HepG2 (cell line): ENCODE results near the gene MYCBPAP. TPM values are rescaled to one million over a fixed set of nuclear protein-coding genes. Genes with fewer than 3 reads are reported as not detected.

ENCODE experiments used
- ATAC-seq: fragments of 200-7000 bp; cut with Tn5 transposase; 3 replicates; pipeline ENCODE4 v1.9.1; 2020; ENCODE audit warnings: mild to moderate bottlenecking, moderate library complexity
- BruUV-seq: library from RNA; stranded (reverse); fragments of 400-500 nt; replicated peaks from 2 replicates; lab custom pipeline; 2021; lab: Mats Ljungman, UMichigan
- CTCF ChIA-PET: fragments of 300-600 bp; formaldehyde crosslinking; extraction: SDS; loops from one replicate; lab custom pipeline; 2021; ENCODE audit warnings: low total read pairs, inconsistent platforms, low intra/inter-chr PET ratio; lab: Yijun Ruan, JAX
- POLR2A ChIA-PET: fragments of 350-600 bp; sonication (Branson Sonifier 250); formaldehyde crosslinking; loops from one replicate; lab custom pipeline; 2020; ENCODE audit warnings: antibody characterized with exemption, inconsistent platforms; lab: Yijun Ruan, JAX
- DNase-seq: peaks from one replicate; pipeline ENCODE4 v3.0.0-alpha.2; 2015; ENCODE audit warnings: low spot score
- FAIRE-seq: peaks from 3 replicates; lab custom pipeline; 2011; peaks lifted over from hg19 to GRCh38; lab: Jason Lieb, UNC
- H2AFZ ChIP-seq: one replicate; pipeline ENCODE4 v1.6.1; 2011; ENCODE audit warnings: low read length, inconsistent platforms
- H3K27ac ChIP-seq: fragments of 300-600 bp; 3 replicates; pipeline ENCODE4 v1.8.0; 2011; ENCODE audit warnings: mixed run types, mild to moderate bottlenecking, mixed read lengths, low read length, inconsistent platforms; ENCODE audit not compliant: insufficient read depth; ENCODE audit errors: extremely low read length
- H3K27me3 ChIP-seq, 2 experiments: fragments of 200-600 bp in 1 of 2; 2 replicates in 1 of 2; 3 replicates in 1 of 2; pipeline versions ENCODE4 v1.6.0 to v1.8.0; 2011; ENCODE audit warnings: low read length in 2 of 2, mild to moderate bottlenecking in 2 of 2, moderate library complexity in 2 of 2, inconsistent platforms in 1 of 2; ENCODE audit not compliant: insufficient read depth in 2 of 2, control insufficient read depth in 1 of 2
- H3K36me3 ChIP-seq, 2 experiments: fragments of 200-600 bp in 1 of 2; replicated peaks in 1 of 2; 2 replicates in 1 of 2; 3 replicates in 1 of 2; pipeline versions ENCODE4 v1.5.1 to v1.8.0; 2011; ENCODE audit warnings: low read length in 2 of 2, inconsistent platforms in 1 of 2; ENCODE audit not compliant: insufficient read depth in 2 of 2, control insufficient read depth in 1 of 2
- H3K4me1 ChIP-seq: 2 replicates; pipeline ENCODE4 v1.5.1; 2012; ENCODE audit warnings: low read length, inconsistent platforms; ENCODE audit not compliant: insufficient read depth
- H3K4me2 ChIP-seq: 2 replicates; pipeline ENCODE4 v1.6.0; 2011; ENCODE audit warnings: low read depth, low read length, inconsistent platforms
- H3K4me3 ChIP-seq, 3 experiments: fragments of 200-600 bp in 1 of 3; sonication (generic), shearing (Covaris generic) in 1 of 3; replicated peaks in 1 of 3; 2 replicates each; pipeline ENCODE4 v1.5.1; 2011 to 2016; ENCODE audit warnings: low read length in 3 of 3, inconsistent platforms in 2 of 3, low read depth in 2 of 3, mild to moderate bottlenecking in 2 of 3, control low read depth in 1 of 3, mixed read lengths in 1 of 3; ENCODE audit not compliant: insufficient read depth in 1 of 3
- H3K79me2 ChIP-seq: one replicate; pipeline ENCODE4 v1.6.1; 2011; ENCODE audit warnings: low read length, inconsistent platforms; ENCODE audit not compliant: insufficient read depth
- H3K9ac ChIP-seq: 2 replicates; pipeline ENCODE4 v1.6.0; 2011; ENCODE audit warnings: mild to moderate bottlenecking, low read depth, low read length, inconsistent platforms; ENCODE audit not compliant: insufficient read depth
- H3K9me3 ChIP-seq: 2 replicates; pipeline ENCODE4 v1.5.1; 2012; ENCODE audit warnings: mild to moderate bottlenecking, low read length
- H4K20me1 ChIP-seq: 2 replicates; pipeline ENCODE4 v1.6.0; 2011; ENCODE audit warnings: inconsistent platforms, mild to moderate bottlenecking, low read length, moderate library complexity; ENCODE audit not compliant: insufficient read depth
- ARID2 ChIP-seq: sonication (generic); formaldehyde crosslinking; IDR thresholded peaks from 2 replicates; pipeline ENCODE4 v1.8.1; 2022; ENCODE audit warnings: mild to moderate bottlenecking, missing genetic modification reagents, borderline replicate concordance
- ARID3A ChIP-seq: IDR thresholded peaks from 2 replicates; pipeline ENCODE4 v1.6.1; 2012; ENCODE audit warnings: low read depth, low read length, improper control_type of control experiment
- EP300 ChIP-seq, 3 experiments: sonication (generic) in 1 of 3; formaldehyde crosslinking in 1 of 3; IDR thresholded peaks; 2 replicates each; pipeline versions ENCODE4 v1.5.1 to v1.6.1; 2011 to 2020; ENCODE audit warnings: low read depth in 2 of 3, low read length in 2 of 3, borderline replicate concordance in 1 of 3, improper control_type of control experiment in 1 of 3, mild to moderate bottlenecking in 1 of 3, missing genetic modification reagents in 1 of 3, moderate library complexity in 1 of 3
- FOXJ3 ChIP-seq: sonication (generic); formaldehyde crosslinking; IDR thresholded peaks from 2 replicates; pipeline ENCODE4 v1.4.0; 2020; ENCODE audit warnings: missing genetic modification reagents, mild to moderate bottlenecking, borderline replicate concordance
- HBP1 ChIP-seq: IDR thresholded peaks from 2 replicates; pipeline ENCODE4 v1.6.1; 2016; ENCODE audit warnings: low read depth, control low read depth
- JARID2 ChIP-seq: sonication (generic); formaldehyde crosslinking; IDR thresholded peaks from 2 replicates; pipeline ENCODE4 v1.8.1; 2023; ENCODE audit warnings: missing genetic modification reagents, inconsistent platforms; ENCODE audit not compliant: insufficient replicate concordance
- PLSCR1 ChIP-seq: sonication (generic); formaldehyde crosslinking; IDR thresholded peaks from 2 replicates; pipeline ENCODE4 v1.5.0; 2020; ENCODE audit warnings: missing genetic modification reagents, mild to moderate bottlenecking, borderline replicate concordance
- PRMT3 ChIP-seq: sonication (generic); formaldehyde crosslinking; IDR thresholded peaks from 2 replicates; pipeline ENCODE4 v1.8.1; 2022; ENCODE audit warnings: low read depth, mild to moderate bottlenecking, moderate library complexity, missing genetic modification reagents, borderline replicate concordance
- ZNF30 ChIP-seq: sonication (generic); formaldehyde crosslinking; IDR thresholded peaks from 2 replicates; pipeline ENCODE4 v1.5.0; 2020; ENCODE audit warnings: mild to moderate bottlenecking, missing genetic modification reagents
- ZNF468 ChIP-seq: sonication (generic); formaldehyde crosslinking; IDR thresholded peaks from 2 replicates; pipeline ENCODE4 v1.8.0; 2022; ENCODE audit warnings: mild to moderate bottlenecking, moderate library complexity, missing genetic modification reagents
- ZNF562 ChIP-seq: sonication (generic); formaldehyde crosslinking; IDR thresholded peaks from 2 replicates; pipeline ENCODE4 v1.8.0; 2022; ENCODE audit warnings: missing genetic modification reagents, borderline replicate concordance
- ZNF597 ChIP-seq: sonication (generic); formaldehyde crosslinking; IDR thresholded peaks from 2 replicates; pipeline ENCODE4 v1.5.0; 2020; ENCODE audit warnings: missing genetic modification reagents
- WGBS: methylation state at CpG from one replicate; pipeline ENCODE4 v1.1.6; 2017; ENCODE audit warnings: low lambda C conversion rate; 5-methylcytosine and 5-hydroxymethylcytosine counted together
- in situ Hi-C: cut with HindIII; loops from 2 replicates; pipeline ENCODE4 v1.10.0; 2017; ENCODE audit warnings: low pct_unique_long_range_greater_than_20kb; ENCODE audit not compliant: extremely low pct_ligation_motif_present
- intact Hi-C: fragments of 100-400 bp; cut with micrococcal nuclease; formaldehyde crosslinking; loops from one replicate; pipeline ENCODE4 v1.10.0; 2022; ENCODE audit not compliant: unreplicated experiment
- polyA plus RNA-seq, 8 experiments: library from polyadenylated mRNA; depleted of rRNA in 3 of 8; stranded (reverse) in 7 of 8; unstranded in 1 of 8; fragments of >200 nt; fragmentation: Illumina TruSeq in 4 of 8; extraction: Trizol in 4 of 8; gene quantifications; 2 replicates each; pipeline versions ENCODE4 v1.2.1 to v1.2.3, GENCODE V29; 2011 to 2016; ENCODE audit warnings: low read depth in 4 of 8, missing spikeins in 1 of 8, mixed read lengths in 1 of 8; ENCODE audit not compliant: insufficient read depth in 1 of 8
- total RNA-seq, 5 experiments: library from RNA; depleted of rRNA; stranded (reverse); fragments of >200 nt; fragmentation: Illumina TruSeq; extraction: Trizol; gene quantifications; 2 replicates each; pipeline ENCODE4 v1.2.3, GENCODE V29; 2016; ENCODE audit warnings: low read depth in 1 of 5

Gene MYCBPAP
- total and polyA plus RNA-seq, 2 of the 13 experiments (the other 11 are each of a cell fraction or from before 2014, with no cell fraction given) = 0.22 to 0.24 TPM

- Histone ChIP-seq H3K27me3 (peaks cover 0 to 8% of the 10 kb centered on the region in 2 experiments; a peak in 2 of 5 replicates), H3K4me1 (peaks cover 44% of the 10 kb centered on the region), H3K36me3 (no peaks in the 10 kb centered on the region), H3K79me2 (no peaks in the 10 kb centered on the region)
- ChIA-PET POLR2A (no interaction called here), CTCF (no interaction called here)
- DNase-seq (no peak), FAIRE-seq (no peak)
- no peak for TF ChIP-seq ZNF468 (CRISPR knock-in tag)
- TF ChIP-seq PLSCR1 = no peak
- TF ChIP-seq ARID3A = no peak
- no peak for TF ChIP-seq EP300 (IDR thresholded peaks at IDR 0.05; ENCODE audit: low read depth in 2 of 2, low read length in 2 of 2)
- TF ChIP-seq EP300 (CRISPR knock-in tag; IDR thresholded peaks at IDR 0.05; ENCODE audit: borderline replicate concordance) = no peak
- no peak for TF ChIP-seq ZNF30 (CRISPR knock-in tag)
- TF ChIP-seq ZNF597 = no peak
- TF ChIP-seq JARID2 (CRISPR knock-in tag) = no peak
- no peak for TF ChIP-seq HBP1
- no peak for TF ChIP-seq ZNF562 (CRISPR knock-in tag)
- TF ChIP-seq ARID2 (CRISPR knock-in tag) = no peak
- TF ChIP-seq PRMT3 (CRISPR knock-in tag) = no peak
- no peak for TF ChIP-seq FOXJ3 (CRISPR knock-in tag)
- TF ChIP-seq, all 625 proteins: peak for 0
- Histone ChIP-seq H2AFZ (no peak overlapping the region), H4K20me1 (no peaks in the 10 kb centered on the region), H3K27ac (no peak overlapping the region), H3K9me3 (no peaks in the 10 kb centered on the region), H3K9ac (no peak overlapping the region), H3K4me3 (no peak overlapping the region), H3K4me2 (no peak overlapping the region)
- ATAC-seq = no peak
- intact Hi-C loops = no loop called here
- BruUV-seq = no TSS peak
- 72% methylated on average over 32 of the region's 32 CpGs for WGBS
- in situ Hi-C loops = no loop called here
Measured at GRCh38 chr17:50508573-50509460, 578 bp downstream of the MYCBPAP start.
